ENCODE results near the gene CFLAR.

DNA sequence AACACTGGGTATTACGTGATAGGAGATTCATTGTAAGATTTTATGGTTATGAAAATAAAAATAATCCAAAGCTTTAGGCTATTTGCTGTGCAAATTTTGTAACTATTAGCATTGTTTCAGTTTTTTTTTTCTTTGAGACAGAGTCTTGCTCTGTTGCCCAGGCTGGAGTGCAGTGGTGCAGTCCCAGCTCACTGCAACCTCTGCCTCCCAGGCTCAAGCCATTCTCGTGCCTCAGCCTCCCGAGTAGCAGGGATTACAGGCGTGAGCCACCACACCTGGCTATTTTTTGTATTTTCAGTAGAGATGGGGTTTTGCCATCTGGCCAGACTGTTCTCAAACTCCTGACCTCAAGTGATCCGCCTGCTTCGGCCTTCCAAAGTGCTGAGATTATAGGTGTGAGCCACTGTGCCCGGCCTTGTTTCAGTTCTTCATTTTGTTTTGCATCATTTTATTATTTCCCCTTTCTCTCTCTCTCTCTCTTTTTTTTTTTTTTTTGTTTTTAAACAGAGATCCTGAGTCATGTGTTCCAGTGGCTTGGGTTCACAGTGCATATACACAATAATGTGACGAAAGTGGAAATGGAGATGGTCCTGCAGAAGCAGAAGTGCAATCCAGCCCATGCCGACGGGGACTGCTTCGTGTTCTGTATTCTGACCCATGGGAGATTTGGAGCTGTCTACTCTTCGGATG lies 92.7 kb downstream of the CFLAR start:
- TF ChIP-seq BACH2 (CRISPR knock-in tag; IDR thresholded peaks at IDR 0.05; ENCODE audit: borderline replicate concordance) = no peak
- TF ChIP-seq, protein P1, sequence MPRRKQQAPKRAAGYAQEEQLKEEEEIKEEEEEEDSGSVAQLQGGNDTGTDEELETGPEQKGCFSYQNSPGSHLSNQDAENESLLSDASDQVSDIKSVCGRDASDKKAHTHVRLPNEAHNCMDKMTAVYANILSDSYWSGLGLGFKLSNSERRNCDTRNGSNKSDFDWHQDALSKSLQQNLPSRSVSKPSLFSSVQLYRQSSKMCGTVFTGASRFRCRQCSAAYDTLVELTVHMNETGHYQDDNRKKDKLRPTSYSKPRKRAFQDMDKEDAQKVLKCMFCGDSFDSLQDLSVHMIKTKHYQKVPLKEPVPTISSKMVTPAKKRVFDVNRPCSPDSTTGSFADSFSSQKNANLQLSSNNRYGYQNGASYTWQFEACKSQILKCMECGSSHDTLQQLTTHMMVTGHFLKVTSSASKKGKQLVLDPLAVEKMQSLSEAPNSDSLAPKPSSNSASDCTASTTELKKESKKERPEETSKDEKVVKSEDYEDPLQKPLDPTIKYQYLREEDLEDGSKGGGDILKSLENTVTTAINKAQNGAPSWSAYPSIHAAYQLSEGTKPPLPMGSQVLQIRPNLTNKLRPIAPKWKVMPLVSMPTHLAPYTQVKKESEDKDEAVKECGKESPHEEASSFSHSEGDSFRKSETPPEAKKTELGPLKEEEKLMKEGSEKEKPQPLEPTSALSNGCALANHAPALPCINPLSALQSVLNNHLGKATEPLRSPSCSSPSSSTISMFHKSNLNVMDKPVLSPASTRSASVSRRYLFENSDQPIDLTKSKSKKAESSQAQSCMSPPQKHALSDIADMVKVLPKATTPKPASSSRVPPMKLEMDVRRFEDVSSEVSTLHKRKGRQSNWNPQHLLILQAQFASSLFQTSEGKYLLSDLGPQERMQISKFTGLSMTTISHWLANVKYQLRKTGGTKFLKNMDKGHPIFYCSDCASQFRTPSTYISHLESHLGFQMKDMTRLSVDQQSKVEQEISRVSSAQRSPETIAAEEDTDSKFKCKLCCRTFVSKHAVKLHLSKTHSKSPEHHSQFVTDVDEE (CRISPR knock-in tag; IDR thresholded peaks at IDR 0.05) = no peak
- TF ChIP-seq ZFP30 (CRISPR knock-in tag; IDR thresholded peaks at IDR 0.05) = no peak
- TF ChIP-seq ESRRG (CRISPR knock-in tag; IDR thresholded peaks at IDR 0.05) = no peak
